Ishikawa (cell line): ENCODE measurements around the gene CFAP61.

Experiments
- CEBPB ChIP-seq: IDR thresholded peaks from 2 replicates; pipeline ENCODE4 v1.6.1; 2012
- CREB1 ChIP-seq: IDR thresholded peaks from 2 replicates; pipeline ENCODE4 v1.6.1; 2012; ENCODE audit warnings: low read depth
- EGR1 ChIP-seq: IDR thresholded peaks from 2 replicates; pipeline ENCODE4 v1.6.1; 2012
- EP300 ChIP-seq: IDR thresholded peaks from 2 replicates; pipeline ENCODE4 v1.6.1; 2012; ENCODE audit warnings: borderline replicate concordance
- FOXM1 ChIP-seq: IDR thresholded peaks from 2 replicates; pipeline ENCODE4 v1.6.1; 2012; ENCODE audit warnings: low read depth, borderline replicate concordance
- NFIC ChIP-seq: IDR thresholded peaks from 2 replicates; pipeline ENCODE4 v1.6.1; 2012
- RAD21 ChIP-seq: IDR thresholded peaks from 2 replicates; pipeline ENCODE4 v1.6.1; 2012; ENCODE audit warnings: low read depth
- TAF1 ChIP-seq: IDR thresholded peaks from 2 replicates; pipeline ENCODE4 v1.6.1; 2012; ENCODE audit warnings: low read depth, mild to moderate bottlenecking
- TCF12 ChIP-seq: IDR thresholded peaks from 2 replicates; pipeline ENCODE4 v1.6.1; 2012; ENCODE audit warnings: low read depth
- TEAD4 ChIP-seq: IDR thresholded peaks from 2 replicates; pipeline ENCODE4 v1.6.1; 2012
- YY1 ChIP-seq: IDR thresholded peaks from 2 replicates; pipeline ENCODE4 v1.6.1; 2012; ENCODE audit warnings: low read depth
- ZBTB7A ChIP-seq: IDR thresholded peaks from 2 replicates; pipeline ENCODE4 v1.6.1; 2012; ENCODE audit warnings: low read depth
- TF ChIP-seq, protein P1 (sequence below): IDR thresholded peaks from 2 replicates; pipeline ENCODE4 v1.6.1; 2012
- TF ChIP-seq, protein P2 (sequence below): IDR thresholded peaks from 2 replicates; pipeline ENCODE4 v1.6.1; 2012; ENCODE audit warnings: low read depth, mild to moderate bottlenecking
- TF ChIP-seq, protein P3 (sequence below): IDR thresholded peaks from 2 replicates; pipeline ENCODE4 v1.6.1; 2012

Gene CFAP61

DNA sequence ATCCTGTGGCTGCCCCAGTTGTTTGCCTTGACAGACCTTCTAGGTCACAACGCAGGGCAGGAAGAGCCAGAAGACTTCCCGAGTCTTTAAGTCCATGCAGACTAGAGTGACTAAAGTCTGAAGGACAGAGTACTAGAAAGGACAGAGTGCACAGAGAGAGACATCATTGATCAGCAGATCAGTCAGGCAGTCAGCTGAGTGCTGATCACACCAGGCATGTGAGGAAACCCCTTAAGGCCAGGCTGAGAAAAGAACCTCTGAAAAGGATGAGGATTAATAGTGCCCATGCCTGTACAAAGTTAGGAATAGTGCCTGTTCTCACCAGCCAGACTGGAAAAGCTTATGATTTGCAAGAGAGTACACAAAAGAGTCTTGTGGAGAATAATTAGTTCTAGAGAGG is 91.3 kb downstream of the CFAP61 start:
- TF ChIP-seq EP300 (no peak), NFIC (no peak), CREB1 (no peak), TCF12 (no peak), TAF1 (no peak), FOXM1 (no peak), RAD21 (no peak), EGR1 (no peak), ZBTB7A (no peak), CEBPB (no peak), TEAD4 (no peak)
- TF ChIP-seq, protein P1, sequence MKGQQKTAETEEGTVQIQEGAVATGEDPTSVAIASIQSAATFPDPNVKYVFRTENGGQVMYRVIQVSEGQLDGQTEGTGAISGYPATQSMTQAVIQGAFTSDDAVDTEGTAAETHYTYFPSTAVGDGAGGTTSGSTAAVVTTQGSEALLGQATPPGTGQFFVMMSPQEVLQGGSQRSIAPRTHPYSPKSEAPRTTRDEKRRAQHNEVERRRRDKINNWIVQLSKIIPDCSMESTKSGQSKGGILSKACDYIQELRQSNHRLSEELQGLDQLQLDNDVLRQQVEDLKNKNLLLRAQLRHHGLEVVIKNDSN: no peak
- TF ChIP-seq, protein P2, sequence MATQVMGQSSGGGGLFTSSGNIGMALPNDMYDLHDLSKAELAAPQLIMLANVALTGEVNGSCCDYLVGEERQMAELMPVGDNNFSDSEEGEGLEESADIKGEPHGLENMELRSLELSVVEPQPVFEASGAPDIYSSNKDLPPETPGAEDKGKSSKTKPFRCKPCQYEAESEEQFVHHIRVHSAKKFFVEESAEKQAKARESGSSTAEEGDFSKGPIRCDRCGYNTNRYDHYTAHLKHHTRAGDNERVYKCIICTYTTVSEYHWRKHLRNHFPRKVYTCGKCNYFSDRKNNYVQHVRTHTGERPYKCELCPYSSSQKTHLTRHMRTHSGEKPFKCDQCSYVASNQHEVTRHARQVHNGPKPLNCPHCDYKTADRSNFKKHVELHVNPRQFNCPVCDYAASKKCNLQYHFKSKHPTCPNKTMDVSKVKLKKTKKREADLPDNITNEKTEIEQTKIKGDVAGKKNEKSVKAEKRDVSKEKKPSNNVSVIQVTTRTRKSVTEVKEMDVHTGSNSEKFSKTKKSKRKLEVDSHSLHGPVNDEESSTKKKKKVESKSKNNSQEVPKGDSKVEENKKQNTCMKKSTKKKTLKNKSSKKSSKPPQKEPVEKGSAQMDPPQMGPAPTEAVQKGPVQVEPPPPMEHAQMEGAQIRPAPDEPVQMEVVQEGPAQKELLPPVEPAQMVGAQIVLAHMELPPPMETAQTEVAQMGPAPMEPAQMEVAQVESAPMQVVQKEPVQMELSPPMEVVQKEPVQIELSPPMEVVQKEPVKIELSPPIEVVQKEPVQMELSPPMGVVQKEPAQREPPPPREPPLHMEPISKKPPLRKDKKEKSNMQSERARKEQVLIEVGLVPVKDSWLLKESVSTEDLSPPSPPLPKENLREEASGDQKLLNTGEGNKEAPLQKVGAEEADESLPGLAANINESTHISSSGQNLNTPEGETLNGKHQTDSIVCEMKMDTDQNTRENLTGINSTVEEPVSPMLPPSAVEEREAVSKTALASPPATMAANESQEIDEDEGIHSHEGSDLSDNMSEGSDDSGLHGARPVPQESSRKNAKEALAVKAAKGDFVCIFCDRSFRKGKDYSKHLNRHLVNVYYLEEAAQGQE: no peak
- TF ChIP-seq, protein P3, sequence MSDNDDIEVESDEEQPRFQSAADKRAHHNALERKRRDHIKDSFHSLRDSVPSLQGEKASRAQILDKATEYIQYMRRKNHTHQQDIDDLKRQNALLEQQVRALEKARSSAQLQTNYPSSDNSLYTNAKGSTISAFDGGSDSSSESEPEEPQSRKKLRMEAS: no peak

DNA sequence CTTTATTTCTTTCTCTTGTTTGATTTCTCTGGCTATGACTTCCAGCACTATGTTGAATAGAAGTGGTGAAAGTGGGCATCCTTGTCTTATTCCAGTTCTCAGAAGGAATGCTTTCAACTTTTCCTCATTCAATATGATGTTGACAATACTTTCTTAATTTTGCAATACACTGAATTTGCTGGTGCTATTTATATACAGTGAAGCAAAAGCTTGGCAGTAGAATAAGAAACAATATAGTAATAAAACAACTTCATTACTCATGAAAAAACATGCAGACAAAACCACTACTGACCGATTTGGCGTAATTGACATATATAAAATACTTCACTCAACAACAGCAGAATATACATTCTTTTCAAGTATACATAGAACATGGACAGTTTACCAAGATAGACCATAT is 96.4 kb downstream of the CFAP61 start:
- no peak for TF ChIP-seq CREB1
- TF ChIP-seq NFIC: no peak
- TF ChIP-seq EP300: no peak
- TF ChIP-seq EGR1: no peak
- TF ChIP-seq, protein P1: no peak
- TF ChIP-seq TCF12: no peak

DNA sequence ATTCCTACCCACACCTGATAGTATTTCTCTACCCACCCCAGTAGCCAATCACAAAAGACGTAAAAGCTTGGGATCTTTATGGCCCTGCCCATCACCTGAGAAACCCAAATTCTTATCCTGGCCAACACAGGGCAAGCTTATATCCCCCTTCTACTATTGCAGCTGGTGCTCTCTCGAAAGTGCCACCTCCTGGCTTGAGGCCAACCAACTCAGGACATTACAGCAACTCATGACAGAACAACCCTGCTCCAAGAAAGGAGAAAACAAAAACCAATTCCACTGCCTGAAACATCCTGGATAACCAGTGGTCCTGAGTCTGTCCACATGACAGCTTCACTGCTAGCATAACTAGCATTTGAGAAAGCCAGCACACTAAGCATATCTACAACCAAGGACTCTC is 97.9 kb downstream of the CFAP61 start:
- TF ChIP-seq, protein P1: no peak
- TF ChIP-seq FOXM1 (no peak), EP300 (no peak)

DNA sequence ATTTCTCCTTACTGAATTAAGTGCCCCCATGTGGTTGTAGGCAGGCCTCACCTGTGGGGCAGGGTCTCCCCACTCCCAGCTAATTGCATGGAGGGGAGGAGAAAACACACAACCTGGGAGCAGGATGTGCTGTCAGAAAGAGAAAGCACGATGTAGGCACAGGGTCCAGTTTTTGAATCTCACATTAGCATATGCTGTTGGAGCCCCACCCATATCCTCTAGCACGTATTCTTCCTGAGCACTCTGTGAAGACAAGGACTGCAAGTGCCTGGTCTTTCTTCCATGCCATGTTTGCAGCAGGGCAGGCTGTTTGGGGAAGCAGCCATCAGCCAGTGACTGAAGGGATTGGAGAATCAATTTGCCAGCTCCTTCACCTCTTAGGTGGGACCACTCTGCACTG is 108.2 kb downstream of the CFAP61 start:
- no peak for TF ChIP-seq TEAD4
- no peak for TF ChIP-seq NFIC
- TF ChIP-seq EGR1: no peak
- no peak for TF ChIP-seq RAD21
- TF ChIP-seq CREB1: no peak
- TF ChIP-seq CEBPB: no peak
- TF ChIP-seq YY1: no peak
- TF ChIP-seq, protein P3: no peak
- no peak for TF ChIP-seq ZBTB7A
- no peak for TF ChIP-seq TAF1
- no peak for TF ChIP-seq TCF12
- TF ChIP-seq, protein P1: no peak
- TF ChIP-seq EP300: no peak
- TF ChIP-seq FOXM1: no peak
- TF ChIP-seq, protein P2: no peak

DNA sequence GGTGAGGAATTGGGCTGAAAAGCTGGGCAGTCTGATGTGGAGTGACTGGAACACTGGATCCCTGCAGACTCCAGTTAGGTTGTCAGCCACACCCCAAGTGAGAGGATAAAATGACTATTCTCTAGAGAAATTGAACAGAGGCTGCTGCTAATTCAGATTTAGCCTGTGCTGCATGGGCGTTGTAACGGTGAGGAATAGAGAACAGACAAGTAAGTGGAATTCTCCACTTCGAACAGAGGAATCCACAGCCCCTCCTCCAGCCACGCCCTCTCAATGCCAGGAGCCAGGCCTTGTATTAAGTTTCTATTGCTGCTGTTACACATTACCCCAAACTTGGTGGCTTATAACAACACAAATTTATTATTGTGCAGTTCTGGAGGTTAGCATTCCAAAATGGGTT is 109.3 kb downstream of the CFAP61 start:
- TF ChIP-seq RAD21: no peak
- no peak for TF ChIP-seq YY1
- TF ChIP-seq ZBTB7A: no peak
- TF ChIP-seq, protein P2: no peak
- TF ChIP-seq TCF12: no peak
- TF ChIP-seq, protein P3: no peak
- TF ChIP-seq NFIC: no peak
- no peak for TF ChIP-seq EGR1
- no peak for TF ChIP-seq EP300
- no peak for TF ChIP-seq CREB1
- no peak for TF ChIP-seq TAF1
